Endodermal cell (in vitro differentiated cells): ENCODE data around the gene CAMK2B. TPM values are rescaled to one million over a fixed set of nuclear protein-coding genes. Genes with fewer than 3 reads are reported as not detected.

Experiments used
- DNase-seq: peaks from one replicate; pipeline ENCODE4 v3.0.0-alpha.2; 2017
- H3K27ac ChIP-seq: 2 replicates; pipeline ENCODE4 v1.5.1; 2013; ENCODE audit warnings: mild to moderate bottlenecking, low read depth, low read length, moderate library complexity
- H3K27me3 ChIP-seq: 2 replicates; pipeline ENCODE4 v1.6.1; 2013; ENCODE audit warnings: mild to moderate bottlenecking, low read length, moderate library complexity; ENCODE audit not compliant: insufficient read depth, control insufficient read depth, poor library complexity, severe bottlenecking
- H3K36me3 ChIP-seq: 2 replicates; pipeline ENCODE4 v1.7.0; 2013; ENCODE audit warnings: mild to moderate bottlenecking, low read length, moderate library complexity; ENCODE audit not compliant: control insufficient read depth, insufficient read depth
- H3K4me1 ChIP-seq: one replicate; pipeline ENCODE4 v1.7.0; 2013; ENCODE audit warnings: low read length; ENCODE audit not compliant: control insufficient read depth, insufficient read depth
- H3K4me3 ChIP-seq: 2 replicates; pipeline ENCODE4 v1.5.1; 2013; ENCODE audit warnings: mild to moderate bottlenecking, low read length, moderate library complexity
- H3K9ac ChIP-seq: 2 replicates; pipeline ENCODE4 v1.6.1; 2013; ENCODE audit warnings: mild to moderate bottlenecking, low read length, moderate library complexity; ENCODE audit not compliant: poor library complexity, severe bottlenecking; ENCODE audit errors: extremely low read depth
- H3K9me3 ChIP-seq: 2 replicates; pipeline ENCODE4 v1.6.1; 2013; ENCODE audit warnings: mild to moderate bottlenecking, low read length, moderate library complexity; ENCODE audit not compliant: control insufficient read depth
- H3K27ac Mint-ChIP-seq: 2 replicates; pipeline ENCODE4 v1.8.0; 2020; ENCODE audit warnings: mixed read lengths
- H3K27me3 Mint-ChIP-seq: 2 replicates; pipeline ENCODE4 v1.8.0; 2021; ENCODE audit warnings: mild to moderate bottlenecking, mixed read lengths; ENCODE audit not compliant: insufficient read depth
- H3K36me3 Mint-ChIP-seq: 2 replicates; pipeline ENCODE4 v1.8.0; 2020; ENCODE audit warnings: low read depth, mixed read lengths
- H3K4me1 Mint-ChIP-seq: 2 replicates; pipeline ENCODE4 v1.8.0; 2020; ENCODE audit warnings: mixed read lengths
- H3K4me3 Mint-ChIP-seq: 2 replicates; pipeline ENCODE4 v1.8.0; 2020; ENCODE audit warnings: mild to moderate bottlenecking, moderate library complexity, mixed read lengths
- H3K9me3 Mint-ChIP-seq: 2 replicates; pipeline ENCODE4 v1.8.0; 2020; ENCODE audit warnings: mild to moderate bottlenecking, mixed read lengths
- WGBS, 2 experiments: methylation state at CpG; one replicate each; pipeline versions ENCODE4 v1.1.5 to v1.1.7; 2013; ENCODE audit warnings: missing lambda C conversion rate in 2 of 2, mixed read lengths in 1 of 2; ENCODE audit not compliant: insufficient coverage in 1 of 2, insufficient read length in 1 of 2; 5-methylcytosine and 5-hydroxymethylcytosine counted together
- total RNA-seq, 2 donors: library from RNA; stranded (reverse); fragmentation: NEBNext Ultra II Directional in 1 of 2; extraction: Animal tissue kit (Norgen Biotek cat#: 25700) in 1 of 2; gene quantifications; 2 replicates in 1 of 2; 3 replicates in 1 of 2; pipeline ENCODE4 v1.2.1, GENCODE V29; 2021
- TF ChIP-seq, protein P1 (sequence below): fragments of 200-600 bp; sonication (generic); conservative IDR thresholded peaks from 2 replicates; pipeline ENCODE4 v1.5.0; 2021; ENCODE audit warnings: antibody characterized with exemption, mild to moderate bottlenecking

CAMK2B gene
- total RNA-seq, 2 donors from 2014 or later, result 0.26 TPM; not detected in 1

DNA sequence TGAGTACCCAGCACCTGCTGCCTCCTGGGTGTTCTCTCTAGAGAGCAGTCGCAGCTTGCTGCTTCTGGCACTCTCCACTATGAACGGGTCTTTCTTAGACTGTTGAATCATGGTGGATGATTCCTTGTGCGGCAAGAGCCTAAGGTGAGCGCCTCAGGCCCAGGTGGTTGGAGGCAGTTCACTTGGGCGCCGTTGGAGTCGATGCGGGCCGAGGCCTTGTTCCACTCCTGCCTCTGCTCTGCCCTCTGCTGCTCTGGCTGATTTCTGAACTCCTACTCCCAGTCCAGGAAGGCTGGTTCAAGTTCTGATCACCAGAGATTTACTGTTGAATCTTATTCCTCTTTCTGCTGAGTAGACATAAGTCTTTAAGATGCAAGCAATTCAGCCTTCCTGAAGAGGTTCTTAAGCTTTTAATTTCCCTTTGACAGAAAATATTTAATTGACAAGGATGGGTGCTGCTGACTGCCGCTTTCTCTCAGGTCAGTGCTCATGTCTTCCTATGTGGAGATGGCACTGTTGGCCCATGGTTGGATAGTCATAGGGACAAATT is 114.2 kb downstream of the CAMK2B start:
- Histone ChIP-seq H3K27ac (no peak overlapping the region), H3K9ac (no peak overlapping the region), H3K36me3 (peaks cover 82% of the 10 kb centered on the region), H3K9me3 (no peaks in the 10 kb centered on the region), H3K27me3 (no peaks in the 10 kb centered on the region), H3K4me3 (no peak overlapping the region), H3K4me1 (no peaks in the 10 kb centered on the region)
- Mint-ChIP-seq H3K4me1 (peaks cover 11% of the 10 kb centered on the region), H3K4me3 (no peak overlapping the region), H3K27me3 (no peaks in the 10 kb centered on the region), H3K9me3 (no peaks in the 10 kb centered on the region), H3K27ac (no peak overlapping the region), H3K36me3 (peaks cover 53% of the 10 kb centered on the region)
- no peak for DNase-seq
- 94% methylated on average over 9 to 10 of the region's 10 CpGs for WGBS, 2 experiments
- TF ChIP-seq, protein P1, sequence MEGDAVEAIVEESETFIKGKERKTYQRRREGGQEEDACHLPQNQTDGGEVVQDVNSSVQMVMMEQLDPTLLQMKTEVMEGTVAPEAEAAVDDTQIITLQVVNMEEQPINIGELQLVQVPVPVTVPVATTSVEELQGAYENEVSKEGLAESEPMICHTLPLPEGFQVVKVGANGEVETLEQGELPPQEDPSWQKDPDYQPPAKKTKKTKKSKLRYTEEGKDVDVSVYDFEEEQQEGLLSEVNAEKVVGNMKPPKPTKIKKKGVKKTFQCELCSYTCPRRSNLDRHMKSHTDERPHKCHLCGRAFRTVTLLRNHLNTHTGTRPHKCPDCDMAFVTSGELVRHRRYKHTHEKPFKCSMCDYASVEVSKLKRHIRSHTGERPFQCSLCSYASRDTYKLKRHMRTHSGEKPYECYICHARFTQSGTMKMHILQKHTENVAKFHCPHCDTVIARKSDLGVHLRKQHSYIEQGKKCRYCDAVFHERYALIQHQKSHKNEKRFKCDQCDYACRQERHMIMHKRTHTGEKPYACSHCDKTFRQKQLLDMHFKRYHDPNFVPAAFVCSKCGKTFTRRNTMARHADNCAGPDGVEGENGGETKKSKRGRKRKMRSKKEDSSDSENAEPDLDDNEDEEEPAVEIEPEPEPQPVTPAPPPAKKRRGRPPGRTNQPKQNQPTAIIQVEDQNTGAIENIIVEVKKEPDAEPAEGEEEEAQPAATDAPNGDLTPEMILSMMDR, result no peak

DNA sequence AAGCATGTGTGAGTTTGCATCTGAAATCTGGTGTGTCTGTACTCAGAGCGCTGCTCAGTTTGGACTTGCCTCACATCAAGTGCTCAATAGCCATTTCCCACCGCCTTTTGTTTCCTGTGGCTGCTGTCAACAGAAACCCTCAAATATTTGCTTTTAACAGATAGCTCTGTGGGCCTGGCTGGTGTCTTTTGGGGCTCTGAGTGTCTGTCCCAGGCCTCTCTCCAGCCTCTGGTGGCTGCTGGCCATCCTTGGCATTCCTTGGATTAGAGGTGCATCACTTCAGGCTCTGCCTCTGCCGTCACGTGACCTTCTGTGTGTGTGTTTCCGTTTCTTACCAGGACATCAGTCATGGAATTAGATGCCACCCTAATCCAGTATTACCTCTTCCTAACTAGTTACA is 115.3 kb downstream of the CAMK2B start:
- Histone ChIP-seq H3K9ac (no peak overlapping the region), H3K4me3 (no peak overlapping the region), H3K9me3 (no peaks in the 10 kb centered on the region), H3K4me1 (no peaks in the 10 kb centered on the region), H3K36me3 (peaks cover 90% of the 10 kb centered on the region), H3K27ac (no peak overlapping the region), H3K27me3 (no peaks in the 10 kb centered on the region)
- H3K4me1 Mint-ChIP-seq, result peaks cover 11% of the 10 kb centered on the region
- H3K9me3 Mint-ChIP-seq, result no peaks in the 10 kb centered on the region
- peaks cover 60% of the 10 kb centered on the region for H3K36me3 Mint-ChIP-seq
- H3K27ac Mint-ChIP-seq, result no peak overlapping the region
- no peak overlapping the region for H3K4me3 Mint-ChIP-seq
- no peak for DNase-seq
- 78 to 97% methylated on average over 5 of the region's 5 CpGs for WGBS, 2 experiments
- TF ChIP-seq, protein P1, result no peak
- H3K27me3 Mint-ChIP-seq, result no peaks in the 10 kb centered on the region

DNA sequence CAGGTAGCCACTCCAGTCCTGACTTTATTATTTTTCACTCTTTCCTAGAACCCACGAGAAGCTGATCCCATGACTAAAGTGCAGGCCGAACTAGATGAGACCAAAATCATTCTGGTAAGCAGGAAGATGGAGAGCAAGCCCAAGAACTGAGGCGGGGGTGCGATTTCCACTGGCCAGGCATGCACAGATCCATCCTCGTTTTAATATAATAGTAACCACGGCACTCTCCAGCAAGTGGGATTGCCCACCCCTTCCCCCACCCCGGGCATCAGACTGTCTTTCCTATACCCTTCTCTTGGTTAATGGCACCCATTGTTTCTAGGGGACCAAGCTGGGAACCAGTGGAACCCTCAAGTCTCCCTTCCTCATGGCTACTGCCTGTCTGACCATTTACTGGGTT is 117.3 kb downstream of the CAMK2B start:
- no peak overlapping the region for H3K27ac Mint-ChIP-seq
- 96 to 97% methylated on average over 5 to 7 of the region's 7 CpGs for WGBS, 2 experiments
- DNase-seq, result no peak
- H3K36me3 Mint-ChIP-seq, result peaks cover 70% of the 10 kb centered on the region
- H3K4me1 Mint-ChIP-seq, result peaks cover 5% of the 10 kb centered on the region
- TF ChIP-seq, protein P1, result no peak
- no peaks in the 10 kb centered on the region for H3K27me3 ChIP-seq
- no peak overlapping the region for H3K27ac ChIP-seq
- no peak overlapping the region for H3K4me3 Mint-ChIP-seq
- H3K27me3 Mint-ChIP-seq, result no peaks in the 10 kb centered on the region
- no peaks in the 10 kb centered on the region for H3K4me1 ChIP-seq
- H3K4me3 ChIP-seq, result no peak overlapping the region
- H3K9me3 Mint-ChIP-seq, result no peaks in the 10 kb centered on the region
- no peaks in the 10 kb centered on the region for H3K9me3 ChIP-seq
- peaks cover 97% of the 10 kb centered on the region for H3K36me3 ChIP-seq
- no peak overlapping the region for H3K9ac ChIP-seq
